Fibroblast of the aortic adventitia (primary cell): ENCODE results near the gene KCNJ16. TPM values are rescaled to one million over a fixed set of nuclear protein-coding genes. Genes with fewer than 3 reads are reported as not detected.

Experiments used
- DNase-seq: peaks from one replicate; pipeline ENCODE4 v3.0.0-alpha.2; 2010; ENCODE audit warnings: low read depth
- H3K4me3 ChIP-seq: 2 replicates; pipeline ENCODE4 v1.5.1; 2011; ENCODE audit warnings: low read depth, mild to moderate bottlenecking, control low read depth, low read length, moderate library complexity
- CTCF ChIP-seq: IDR thresholded peaks from 2 replicates; pipeline ENCODE4 v1.5.1; 2011; ENCODE audit warnings: mild to moderate bottlenecking, low read length, control low read depth, inconsistent platforms; ENCODE audit not compliant: insufficient read depth
- total RNA-seq: library from RNA; depleted of rRNA; stranded (reverse); fragments of >200 nt; gene quantifications from 2 replicates; pipeline ENCODE4 v1.2.3, GENCODE V29; 2012; ENCODE audit warnings: low replicate concordance

The KCNJ16 gene
- total RNA-seq, 1 donor = not detected

GRCh38 chr17:70168044-70168976, 93.3 kb downstream of the KCNJ16 start:
- DNase-seq = peak; percentile 70
- peak; percentile 73 for TF ChIP-seq CTCF
- peak overlapping the region; percentile 75 for H3K4me3 ChIP-seq

GRCh38 chr17:70168977-70169708, 94.1 kb downstream of the KCNJ16 start, which contains the start of gene KCNJ2:
Gene KCNJ2, plus strand, starts transcription at chr17:70169532. Its CDS starts 5,508 bp downstream, at chr17:70175040.
- no peak for TF ChIP-seq CTCF
- peak; percentile 63 for DNase-seq

GRCh38 chr17:70169709-70170597, 94.9 kb downstream of the KCNJ16 start:
- peak; percentile 60 for DNase-seq
- no peak for TF ChIP-seq CTCF
- H3K4me3 ChIP-seq = peak overlapping the region; percentile 75

More at GRCh38 chr17:70168977-70169708, 94.1 kb downstream of the KCNJ16 start, which contains the start of gene KCNJ2:
- peak within 1 kb of the TSS; percentile 75 for H3K4me3 ChIP-seq

- no peak for DNase-seq
- TF ChIP-seq CTCF = no peak
- H3K4me3 ChIP-seq = no peak overlapping the region
Observed at GRCh38 chr17:70171159-70171558, 96.1 kb downstream of the KCNJ16 start.

GRCh38 chr17:70172449-70172848, 97.4 kb downstream of the KCNJ16 start:
- no peak overlapping the region for H3K4me3 ChIP-seq
- no peak for TF ChIP-seq CTCF
- no peak for DNase-seq

GRCh38 chr17:70172923-70173322, 97.9 kb downstream of the KCNJ16 start:
- DNase-seq = peak; percentile 57
- TF ChIP-seq CTCF = no peak
- no peak overlapping the region for H3K4me3 ChIP-seq
